Lung (tissue), 16 donors: ENCODE measurements around the gene TAS2R9. TPM values are rescaled to one million over a fixed set of nuclear protein-coding genes. Genes with fewer than 3 reads are reported as not detected.

ENCODE experiments used
- ATAC-seq: fragments of 200-7000 bp; cut with Tn5 transposase; one replicate; pipeline ENCODE4 v1.9.1; 2020; ENCODE audit warnings: moderate number of reproducible peaks; ENCODE audit not compliant: insufficient read depth, low FRiP score
- DNase-seq, 3 donors: peaks; one replicate each; pipeline ENCODE4 v3.0.0-alpha.2; 2013 to 2017
- H3K27ac ChIP-seq, 2 donors: one replicate each; pipeline ENCODE4 v1.5.1; 2013; ENCODE audit warnings: mild to moderate bottlenecking in 2 of 2, moderate library complexity in 2 of 2, control low read depth in 1 of 2, inconsistent platforms in 1 of 2, low read depth in 1 of 2, low read length in 1 of 2
- H3K27me3 ChIP-seq, 3 donors: one replicate each; pipeline ENCODE4 v1.5.1; 2013; ENCODE audit warnings: low read length in 2 of 3; ENCODE audit not compliant: control insufficient read depth in 3 of 3, insufficient read depth in 3 of 3
- H3K36me3 ChIP-seq, 4 donors: one replicate each; pipeline ENCODE4 v1.5.1; 2013; ENCODE audit warnings: low read length in 4 of 4, mild to moderate bottlenecking in 1 of 4, moderate library complexity in 1 of 4; ENCODE audit not compliant: control insufficient read depth in 4 of 4, insufficient read depth in 4 of 4
- H3K4me1 ChIP-seq, 5 donors: one replicate each; pipeline ENCODE4 v1.5.1; 2013; ENCODE audit warnings: low read length in 5 of 5, mild to moderate bottlenecking in 2 of 5, moderate library complexity in 1 of 5; ENCODE audit not compliant: control insufficient read depth in 5 of 5, insufficient read depth in 5 of 5
- H3K4me3 ChIP-seq: one replicate; pipeline ENCODE4 v1.5.1; 2013; ENCODE audit warnings: mild to moderate bottlenecking, control low read depth, moderate library complexity
- H3K9ac ChIP-seq, 2 donors: one replicate each; pipeline ENCODE4 v1.5.1; 2013; ENCODE audit warnings: low read length in 2 of 2, control low read depth in 1 of 2; ENCODE audit not compliant: insufficient read depth in 1 of 2
- H3K9me3 ChIP-seq, 4 donors: one replicate each; pipeline ENCODE4 v1.5.1; 2013; ENCODE audit warnings: low read length in 3 of 4, mild to moderate bottlenecking in 1 of 4, moderate library complexity in 1 of 4; ENCODE audit not compliant: control insufficient read depth in 4 of 4, insufficient read depth in 3 of 4
- CTCF ChIP-seq: IDR thresholded peaks from 2 replicates; pipeline ENCODE4 v1.5.1; 2012; ENCODE audit warnings: mild to moderate bottlenecking; ENCODE audit errors: control extremely low read depth, extremely low read depth
- WGBS, 2 donors: extraction: QIAGEN DNeasy Blood & Tissue Kit; methylation state at CpG; one replicate each; pipeline ENCODE4 v1.1.7; 2013; 5-methylcytosine and 5-hydroxymethylcytosine counted together
- long read RNA-seq, 5 donors: transcript quantifications; one replicate each; lab custom pipeline, GENCODE V29; 2026
- polyA plus RNA-seq, 2 donors: library from polyadenylated mRNA; stranded (reverse); fragments of 200-250 nt; gene quantifications; one replicate each; pipeline ENCODE4 v1.2.1, GENCODE V29; 2013
- total RNA-seq, 2 donors: library from RNA; depleted of rRNA in 1 of 2; stranded (reverse); fragments of >200 nt in 1 of 2; gene quantifications; one replicate each; pipeline ENCODE4 v1.2.1, GENCODE V29; 2014 to 2021
- donor health status: control.
- donor health status: control.
- donor health status: Bipolar disorder and iron deficiency.
- donor health status: healthy.
- donor health status: DM: yes; HTN: yes; CAD: no.

Gene TAS2R9
- total RNA-seq (not detected), polyA plus RNA-seq (not detected)
- long read RNA-seq, donor 1 = 0 reads
- long read RNA-seq, donor 2 = 0 reads
- long read RNA-seq, donor 3 = 0 reads
- long read RNA-seq, donor 4 = 0 reads
- long read RNA-seq, donor 5 = 0 reads

GRCh38 chr12:10810068-10810467 is at the start of gene TAS2R9:
TSS of gene TAS2R9 (minus strand) at chr12:10810168. CDS start at chr12:10810075, 93 bp downstream.
- TF ChIP-seq CTCF = no peak
- H3K4me1 ChIP-seq = no peaks in the 10 kb centered on the region
- ATAC-seq = no peak
- H3K9me3 ChIP-seq = no peaks in the 10 kb centered on the region
- H3K27ac ChIP-seq = no peak within 1 kb of the TSS
- H3K36me3 ChIP-seq = no peaks in the 10 kb centered on the region
- H3K27me3 ChIP-seq = no peaks in the 10 kb centered on the region
- DNase-seq = no peak
- no peak within 1 kb of the TSS for H3K4me3 ChIP-seq
- H3K9ac ChIP-seq = no peak within 1 kb of the TSS

- TF ChIP-seq CTCF = no peak
- Histone ChIP-seq H3K9ac (no peak overlapping the region), H3K27me3 (no peaks in the 10 kb centered on the region), H3K9me3 (peaks cover 0 to 16% (median 9%) of the 10 kb centered on the region in 4 donors), H3K4me1 (peaks cover 0 to 2% (median 0%) of the 10 kb centered on the region in 5 donors), H3K4me3 (no peak overlapping the region), H3K36me3 (peaks cover 0 to 6% (median 0%) of the 10 kb centered on the region in 4 donors), H3K27ac (no peak overlapping the region)
- DNase-seq (no peak), ATAC-seq (no peak)
- WGBS, 2 donors = 98% methylated on average over 2 of the region's 2 CpGs
Measured at GRCh38 chr12:10855807-10856206, 45.8 kb upstream of the TAS2R9 start.

- 88 to 91% methylated on average over 2 of the region's 2 CpGs for WGBS, 2 donors
- DNase-seq (no peak), ATAC-seq (no peak)
- peaks cover 0 to 13% (median 7%) of the 10 kb centered on the region in 4 donors for H3K9me3 ChIP-seq
- no peak overlapping the region for H3K4me3 ChIP-seq
- H3K36me3 ChIP-seq = peaks cover 0 to 6% (median 1%) of the 10 kb centered on the region in 4 donors
- peaks cover 0 to 2% (median 0%) of the 10 kb centered on the region in 5 donors for H3K4me1 ChIP-seq
- no peak overlapping the region for H3K27ac ChIP-seq
- H3K27me3 ChIP-seq = no peaks in the 10 kb centered on the region
- TF ChIP-seq CTCF = no peak
- H3K9ac ChIP-seq = no peak overlapping the region
Measured at GRCh38 chr12:10853776-10854175, 43.8 kb upstream of the TAS2R9 start.
